ENCODE results near the gene RRM1.
"Not testable (repeated sequence)": the region's sequence is repeated elsewhere in the genome, so short reads cannot be mapped to it uniquely, and the experiment has no call there.

The RRM1 gene

DNA sequence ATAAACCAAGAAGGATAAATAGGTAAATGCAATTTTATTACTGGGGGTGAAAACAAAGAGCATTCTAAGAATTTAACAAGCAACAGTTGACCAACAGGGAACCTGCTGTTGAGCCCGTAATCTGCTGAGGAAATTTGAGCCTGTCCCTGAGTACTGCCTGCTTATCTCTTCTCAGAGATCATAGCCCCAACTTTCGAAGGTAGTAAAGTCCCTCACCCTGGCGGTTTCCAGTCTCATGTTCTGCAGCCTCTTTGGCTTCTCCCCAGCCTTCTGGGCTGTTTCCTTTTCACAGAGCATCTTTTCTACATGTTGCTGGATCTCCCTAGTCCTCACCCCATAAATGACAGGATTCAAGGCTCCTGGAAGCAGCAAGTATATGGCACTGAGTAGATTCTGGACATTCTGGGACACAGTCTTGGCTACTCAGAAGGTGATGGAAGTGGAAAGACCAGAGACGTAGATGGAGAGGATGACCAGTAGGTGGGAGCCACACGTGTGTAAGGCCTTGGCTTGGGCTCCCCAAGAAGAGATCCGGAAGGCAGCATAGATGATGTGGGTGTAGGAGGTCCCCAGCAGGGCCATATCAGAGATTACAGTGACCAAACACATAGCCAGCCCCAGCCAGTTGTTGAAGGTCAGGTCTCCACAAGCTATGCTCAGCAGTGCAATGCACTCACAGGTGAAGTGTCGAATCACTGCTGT, 51.6 kb downstream of the RRM1 start:
- no peak for DNase-seq

DNA sequence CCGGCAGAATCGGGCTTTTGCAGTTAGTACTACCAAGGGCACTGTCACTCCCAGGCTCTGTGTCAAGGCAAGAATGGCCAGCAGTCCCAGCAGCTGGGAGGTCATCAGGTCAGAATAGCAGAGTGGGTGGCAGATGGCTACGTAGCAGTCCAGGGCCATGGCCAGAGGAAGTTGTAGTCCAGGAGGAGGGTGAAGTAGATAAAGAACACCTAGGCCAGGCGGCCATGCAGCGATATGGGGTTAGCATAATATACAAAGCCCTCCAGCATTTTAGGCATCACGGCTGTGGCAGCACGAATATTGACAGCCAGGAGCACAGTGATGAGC, 52.1 kb downstream of the RRM1 start:
- DNase-seq: no peak

DNA sequence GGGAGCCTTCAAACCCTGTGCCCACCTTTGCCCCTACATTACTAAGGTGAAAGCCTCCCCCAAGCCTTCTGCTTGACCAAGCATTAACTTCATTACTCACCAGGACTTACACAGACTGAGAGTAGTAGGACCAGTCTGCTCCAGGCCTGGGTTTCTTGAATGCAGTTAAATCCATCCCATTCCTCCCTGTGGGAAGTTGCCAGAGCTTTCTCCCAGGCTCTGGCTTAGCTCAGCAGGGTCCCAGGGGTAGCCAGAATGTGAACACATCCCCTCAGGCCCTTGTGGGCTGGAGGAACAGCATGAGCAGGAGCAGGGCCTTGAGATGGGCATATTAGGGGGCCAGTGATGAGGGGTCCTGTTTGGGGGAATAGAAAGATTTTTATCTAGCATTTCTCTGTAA, 59.9 kb downstream of the RRM1 start:
- no peak for DNase-seq

DNA sequence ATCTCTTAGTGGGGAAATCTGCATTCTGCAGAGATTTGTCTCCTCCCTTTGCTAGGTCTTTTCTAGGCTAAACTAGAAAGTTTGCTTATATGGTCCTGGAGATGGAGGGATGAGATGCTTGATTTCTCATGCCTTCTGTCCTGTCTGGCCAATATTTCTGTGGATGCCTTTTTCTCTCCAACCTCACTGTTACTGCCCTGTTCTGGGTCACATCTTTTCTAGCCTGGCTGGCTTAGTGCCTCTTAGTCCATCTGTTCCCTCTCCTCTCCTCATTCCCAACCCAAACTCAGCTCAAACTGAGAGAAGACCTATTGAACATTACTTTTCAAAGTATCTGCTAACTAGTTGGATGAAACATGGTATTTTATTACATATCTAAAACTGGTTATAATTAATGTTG, 62.0 kb downstream of the RRM1 start:
- no peak for DNase-seq

DNA sequence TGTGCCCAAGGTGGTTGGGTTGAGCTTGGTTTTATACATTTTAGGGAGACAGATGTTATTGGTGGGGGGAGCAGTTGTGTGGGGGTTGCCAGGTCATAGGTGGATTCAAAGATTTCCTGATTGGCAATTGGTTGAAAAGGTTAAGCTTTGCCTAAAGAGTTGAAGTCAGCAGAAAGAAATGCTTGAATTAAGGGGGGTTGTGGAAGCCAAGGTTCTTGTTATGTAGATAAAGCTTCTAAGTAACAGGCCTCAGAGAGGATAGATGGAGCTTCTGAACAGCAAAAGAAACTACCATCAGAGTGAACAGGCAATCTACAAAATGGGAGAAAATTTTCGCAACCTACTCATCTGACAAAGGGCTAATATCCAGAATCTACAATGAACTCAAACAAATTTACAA, 64.2 kb downstream of the RRM1 start:
- DNase-seq: not testable (repeated sequence)

DNA sequence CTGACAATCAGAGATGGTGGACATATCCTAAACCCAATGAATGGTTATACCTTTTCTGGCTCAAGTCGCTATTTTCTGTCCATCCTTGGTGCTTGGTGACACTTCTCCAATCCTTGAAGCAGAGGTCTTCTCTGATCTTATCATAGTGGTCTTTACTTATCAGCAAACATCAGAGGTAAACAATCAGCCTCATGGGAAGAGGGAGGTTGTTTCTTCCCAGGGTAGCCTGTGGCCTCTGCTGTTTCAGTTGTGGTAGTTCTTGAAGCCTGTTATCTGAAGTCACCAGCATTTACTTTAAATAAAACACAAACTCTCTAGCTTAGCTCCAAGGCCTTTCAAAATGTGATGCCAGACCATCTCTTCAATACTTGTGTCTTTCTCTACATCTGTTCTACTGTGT, 66.7 kb downstream of the RRM1 start:
- no peak for DNase-seq

DNA sequence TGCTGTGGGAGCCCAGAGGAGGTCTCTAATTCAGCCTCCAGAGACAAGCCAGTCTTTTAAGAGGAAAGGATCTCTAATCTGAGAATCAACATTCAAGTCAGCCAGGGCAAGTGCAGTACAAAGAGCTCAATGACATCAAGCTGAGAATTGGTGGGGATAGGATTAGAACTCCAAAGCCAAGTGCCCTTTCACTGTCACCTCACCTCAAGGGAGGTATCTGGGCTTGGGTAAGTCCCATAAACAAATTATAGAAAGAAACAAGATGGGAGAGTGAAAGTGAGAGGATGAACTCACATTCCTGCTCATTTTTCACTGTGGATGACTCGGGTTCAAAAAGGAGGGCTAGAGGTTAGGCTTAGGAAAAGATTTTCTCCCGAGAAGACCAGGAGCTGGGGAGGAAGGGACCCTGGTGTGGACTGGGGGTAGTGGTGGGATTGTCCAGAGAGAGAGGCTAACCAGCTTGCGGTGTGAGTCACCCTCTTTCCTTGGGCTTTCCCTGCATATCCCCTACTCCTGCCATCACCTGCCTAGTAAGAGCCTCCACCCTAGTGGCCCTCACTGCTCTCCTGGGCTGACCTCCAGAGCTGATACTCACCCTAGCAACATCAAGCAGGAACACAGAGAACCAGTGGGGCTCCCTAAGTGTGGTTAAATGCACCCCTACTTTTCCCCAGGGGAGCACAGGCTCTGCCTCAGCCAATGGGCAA, 70.4 kb downstream of the RRM1 start:
- DNase-seq: no peak

DNA sequence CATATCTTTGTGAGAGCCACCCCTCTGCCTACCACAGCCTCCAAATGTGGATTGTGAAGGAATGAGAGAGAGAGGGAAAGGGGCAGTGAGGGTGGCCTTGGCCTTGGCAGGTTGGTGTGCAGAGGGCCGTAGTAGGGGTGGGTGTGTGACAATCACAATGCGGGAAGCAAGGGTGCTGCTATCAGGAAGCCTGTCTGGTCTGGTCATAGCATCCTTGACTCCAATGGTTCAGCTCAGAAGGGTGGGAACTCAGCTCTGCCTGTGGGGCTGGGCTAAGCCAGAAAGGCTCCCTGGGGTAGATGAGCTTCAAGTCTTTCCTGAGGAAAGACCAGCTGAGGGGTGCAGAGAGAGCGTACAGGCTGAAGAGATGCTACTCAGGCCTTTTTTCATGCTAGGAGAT, 72.7 kb downstream of the RRM1 start:
- DNase-seq: no peak

DNA sequence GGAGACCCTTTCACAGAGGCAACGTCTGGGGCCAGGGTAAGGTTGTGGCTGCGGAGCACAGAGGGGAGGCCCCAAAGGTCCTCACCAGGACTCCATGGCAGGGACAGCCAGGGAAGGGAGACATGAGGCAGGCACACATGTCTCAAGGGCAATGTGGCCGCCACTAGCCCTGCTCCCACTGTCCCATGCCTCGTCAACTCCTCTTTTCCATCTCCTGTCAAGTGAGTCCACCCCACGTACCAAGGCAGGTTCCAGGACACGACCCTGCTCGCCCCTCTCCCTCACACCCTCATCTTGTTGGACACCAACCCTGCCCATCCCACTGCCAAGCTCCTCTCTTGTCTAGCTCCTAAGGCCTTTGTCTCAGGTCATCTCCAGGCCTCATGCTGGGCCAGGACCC, 73.2 kb downstream of the RRM1 start:
- DNase-seq: no peak

DNA sequence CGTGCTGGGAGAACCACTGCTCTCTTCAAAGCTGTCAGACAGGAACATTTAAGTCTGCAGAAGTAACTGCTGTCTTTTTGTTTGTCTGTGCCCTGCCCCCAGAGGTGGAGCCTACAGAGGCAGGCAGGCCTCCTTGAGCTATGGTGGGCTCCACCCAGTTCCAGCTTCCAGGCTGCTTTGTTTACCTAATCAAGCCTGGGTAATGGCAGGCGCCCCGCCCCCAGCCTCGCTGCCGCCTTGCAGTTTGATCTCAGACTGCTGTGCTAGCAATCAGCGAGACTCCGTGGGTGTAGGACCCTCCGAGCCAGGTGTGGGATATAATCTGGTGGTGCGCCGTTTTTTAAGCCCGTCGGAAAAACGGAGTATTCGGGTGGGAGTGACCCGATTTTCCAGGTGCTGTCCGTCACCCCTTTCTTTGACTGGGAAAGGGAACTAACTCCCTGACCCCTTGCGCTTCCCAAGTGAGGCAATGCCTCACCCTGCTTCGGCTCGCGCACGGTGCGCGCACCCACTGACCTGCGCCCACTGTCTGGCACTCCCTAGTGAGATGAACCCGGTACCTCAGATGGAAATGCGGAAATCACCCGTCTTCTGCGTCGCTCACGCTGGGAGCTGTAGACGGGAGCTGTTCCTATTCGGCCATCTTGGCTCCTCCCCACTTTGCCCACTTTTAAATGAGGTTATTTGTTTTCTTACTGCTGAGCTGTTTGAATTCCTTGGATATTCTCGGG, 81.2 kb downstream of the RRM1 start:
- not testable (repeated sequence) for DNase-seq

DNA sequence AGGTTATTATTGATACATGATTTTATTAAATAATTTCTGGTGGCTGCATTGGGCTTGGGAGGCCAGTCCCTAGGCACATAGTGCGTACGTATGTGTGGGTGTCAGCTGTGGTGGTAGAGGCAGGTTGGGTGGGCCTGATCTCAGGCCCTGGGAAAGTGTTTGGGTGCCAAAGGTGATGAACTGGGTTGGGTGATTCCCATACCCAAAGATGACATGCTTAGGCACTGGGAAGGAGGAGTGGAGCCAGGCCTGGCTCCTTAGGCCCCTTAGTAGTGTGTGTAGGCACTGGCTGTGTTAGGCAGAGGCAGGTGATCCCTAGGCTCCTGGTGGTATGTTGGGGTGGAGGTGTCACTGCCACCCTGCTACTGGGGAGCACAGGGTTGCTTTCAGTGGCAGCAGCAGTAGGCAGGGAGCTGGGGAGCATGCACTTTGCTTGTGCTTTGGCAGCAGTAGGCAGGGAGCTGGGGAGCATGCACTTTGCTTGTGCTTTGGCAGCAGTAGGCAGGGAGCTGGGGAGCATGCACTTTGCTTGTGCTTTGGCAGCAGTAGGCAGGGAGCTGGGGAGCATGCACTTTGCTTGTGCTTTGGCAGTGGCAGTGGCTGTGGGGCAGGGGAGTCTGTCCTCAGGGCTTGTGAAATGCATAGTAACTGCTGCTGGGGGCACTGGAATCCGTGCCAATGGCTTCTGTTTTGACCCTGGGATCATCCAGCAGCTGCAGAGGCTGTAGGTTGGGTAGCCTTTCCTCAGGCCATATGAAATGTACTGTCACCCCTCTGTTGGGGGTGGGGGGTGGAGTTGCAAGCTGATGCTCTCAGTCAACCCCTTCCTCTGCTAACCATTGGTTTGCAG, 84.4 kb downstream of the RRM1 start:
- no peak for DNase-seq

DNA sequence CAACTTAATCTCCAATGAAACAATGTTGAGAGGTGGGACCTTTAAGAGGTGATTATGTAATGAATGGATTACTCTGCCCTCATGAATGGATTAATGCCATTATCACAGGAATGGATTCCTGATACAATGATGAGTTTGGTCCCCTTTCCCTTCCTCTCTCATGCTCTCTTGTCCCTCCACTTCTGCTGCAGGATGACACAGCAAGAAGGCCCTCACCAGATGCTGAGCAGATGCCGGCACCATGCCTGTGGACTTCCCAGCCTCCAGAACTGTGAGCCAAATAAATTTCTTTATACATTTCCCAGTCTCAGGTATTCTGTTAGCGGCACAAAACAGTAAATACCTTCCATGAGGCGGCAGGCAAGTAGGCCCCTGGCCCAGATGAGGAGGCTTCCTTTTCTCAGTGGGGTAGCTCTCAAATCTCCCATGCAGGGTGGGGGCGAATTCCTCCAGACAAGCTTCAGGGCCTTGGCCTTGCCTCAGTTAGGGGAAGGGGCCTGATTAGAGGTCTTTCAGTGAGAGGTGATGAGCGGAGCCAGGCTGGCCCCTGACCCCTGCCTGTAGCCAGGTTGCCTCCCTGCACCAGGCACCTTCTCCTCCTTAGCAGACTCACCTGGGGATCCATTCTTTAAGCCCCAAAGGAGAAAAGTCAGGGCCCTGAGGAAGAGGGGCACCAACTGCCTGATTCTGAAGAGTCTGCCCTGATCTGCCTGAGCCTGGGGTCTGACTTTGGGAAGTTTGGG, 86.0 kb downstream of the RRM1 start:
- no peak for DNase-seq

DNA sequence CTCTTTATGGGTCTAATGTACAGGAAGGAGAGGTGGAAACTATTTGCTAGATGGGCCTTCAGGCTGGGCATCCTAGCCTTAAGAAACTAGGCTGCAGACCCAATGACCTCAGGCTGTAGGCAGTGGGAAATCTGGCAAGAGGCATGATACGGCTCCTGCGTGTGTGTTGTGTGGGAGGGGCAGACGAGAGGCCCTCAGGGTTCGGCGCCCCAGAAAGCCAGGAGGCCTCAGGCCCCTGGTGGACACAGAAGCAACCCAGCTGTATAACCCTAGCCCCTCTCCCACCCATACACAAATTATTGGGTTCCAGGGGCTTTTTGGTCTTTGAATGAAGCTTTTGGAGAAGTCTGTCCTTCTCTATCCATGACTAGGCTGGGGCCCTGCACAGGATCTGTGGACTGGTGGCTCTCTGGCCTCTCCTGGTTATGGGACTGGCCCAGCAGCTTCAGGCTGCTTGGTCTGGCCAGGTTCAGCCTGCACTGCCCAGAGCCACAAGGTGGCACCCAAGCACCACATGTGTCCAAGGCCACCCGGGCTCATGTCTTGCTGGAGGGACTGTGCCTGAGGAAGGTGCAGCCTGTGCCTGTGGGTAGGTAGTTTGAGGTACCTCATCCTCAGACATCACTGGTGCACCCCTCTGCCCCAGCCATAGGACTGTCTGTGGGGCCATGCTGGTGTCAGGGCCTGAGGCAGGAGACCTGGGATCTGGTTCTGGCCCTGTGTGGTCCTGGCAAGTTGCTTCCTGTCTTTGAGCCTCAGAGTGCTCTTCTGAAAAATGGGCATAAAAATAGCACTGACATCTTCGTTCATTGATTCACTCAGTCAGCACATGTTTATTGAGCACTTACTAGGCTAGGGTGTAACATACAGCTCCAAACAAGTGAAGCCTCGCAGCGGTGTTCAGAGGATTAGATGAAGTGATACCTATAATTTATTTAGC, 87.5 kb downstream of the RRM1 start:
- DNase-seq: no peak

DNA sequence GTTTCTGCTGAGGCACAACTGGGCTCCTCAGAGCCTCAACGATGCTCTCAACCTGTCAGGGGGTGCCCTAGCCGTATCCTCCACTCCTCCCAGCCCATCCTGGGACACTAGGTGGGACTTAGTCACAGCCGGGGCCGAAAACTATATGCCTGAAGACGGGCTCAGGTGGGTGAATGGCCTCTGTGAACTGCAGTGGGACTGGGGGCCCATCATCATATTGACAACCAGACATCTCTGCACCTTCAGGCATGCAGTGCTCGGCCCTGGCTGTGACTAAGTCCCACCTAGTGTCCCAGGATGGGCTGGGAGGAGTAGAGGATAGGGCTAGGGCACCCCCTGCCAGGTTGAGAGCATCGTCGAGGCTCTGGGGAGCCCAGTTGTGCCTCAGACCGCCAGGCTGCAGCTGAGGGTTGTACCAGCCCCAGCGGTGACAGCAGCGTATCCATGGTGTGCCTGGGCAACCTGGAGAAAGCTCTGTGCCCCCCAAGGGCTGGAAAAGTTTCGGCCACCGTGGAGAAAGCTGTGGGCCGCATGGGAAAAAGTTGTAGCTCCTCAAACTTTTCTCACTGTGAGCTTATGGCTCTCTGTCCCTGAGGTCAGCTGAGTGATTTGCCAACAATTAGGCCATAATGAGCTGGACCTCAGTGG, 88.9 kb downstream of the RRM1 start:
- DNase-seq: no peak

DNA sequence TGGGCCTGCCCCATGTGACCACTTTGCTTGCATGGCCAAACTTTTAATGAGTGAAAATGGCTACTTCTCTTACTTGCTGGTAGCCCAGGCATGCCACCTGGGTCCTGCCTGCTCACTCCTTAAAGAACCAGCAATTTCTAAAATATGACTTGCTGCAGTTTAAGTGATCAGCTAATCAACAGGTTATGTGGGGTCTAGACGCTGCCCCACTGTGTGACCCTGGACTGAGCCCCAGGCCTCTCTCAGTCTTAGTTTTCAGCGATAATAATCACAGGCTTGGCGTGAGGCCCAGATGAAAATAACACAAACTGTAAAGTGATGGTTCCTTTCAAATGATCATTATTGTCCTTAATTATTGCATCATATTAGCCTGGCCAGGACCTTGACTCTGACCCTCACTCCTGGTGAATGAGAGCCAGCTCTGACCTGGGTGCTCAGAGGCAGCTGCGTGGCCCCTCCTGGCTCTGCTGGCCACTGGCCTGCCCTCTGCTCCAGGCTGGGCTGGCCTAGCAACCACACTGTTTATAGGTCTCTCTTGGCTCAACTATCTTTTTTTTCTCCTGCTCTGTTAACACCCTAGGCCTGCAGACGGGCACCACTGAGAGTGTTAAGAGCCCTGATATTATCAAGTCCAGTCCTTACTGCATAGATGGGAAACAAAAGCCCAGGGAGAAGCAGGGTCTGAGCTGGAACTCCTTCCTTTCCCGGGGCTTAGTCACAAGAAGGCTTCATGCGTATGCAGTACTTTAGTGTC, 89.7 kb downstream of the RRM1 start:
- no peak for DNase-seq

DNA sequence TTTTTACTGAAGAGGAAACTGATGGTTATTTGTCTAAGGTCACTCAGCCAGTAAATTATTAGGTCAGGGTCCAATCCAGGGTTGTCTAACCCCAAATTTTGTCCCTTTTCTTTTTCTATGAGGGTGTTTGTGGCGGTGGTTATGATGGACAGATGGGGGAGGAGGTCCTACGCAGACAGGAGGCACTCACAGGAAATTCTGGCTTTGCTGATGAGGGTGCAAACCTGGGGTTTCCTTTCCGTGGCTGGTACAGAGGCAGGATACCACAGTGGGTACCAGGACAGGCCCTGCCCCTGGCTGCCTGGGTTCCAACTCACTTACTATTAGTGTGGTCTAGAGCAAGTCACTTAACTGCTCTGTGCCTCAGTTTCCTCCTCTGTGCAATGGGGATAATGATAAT, 91.0 kb downstream of the RRM1 start:
- no peak for DNase-seq

DNA sequence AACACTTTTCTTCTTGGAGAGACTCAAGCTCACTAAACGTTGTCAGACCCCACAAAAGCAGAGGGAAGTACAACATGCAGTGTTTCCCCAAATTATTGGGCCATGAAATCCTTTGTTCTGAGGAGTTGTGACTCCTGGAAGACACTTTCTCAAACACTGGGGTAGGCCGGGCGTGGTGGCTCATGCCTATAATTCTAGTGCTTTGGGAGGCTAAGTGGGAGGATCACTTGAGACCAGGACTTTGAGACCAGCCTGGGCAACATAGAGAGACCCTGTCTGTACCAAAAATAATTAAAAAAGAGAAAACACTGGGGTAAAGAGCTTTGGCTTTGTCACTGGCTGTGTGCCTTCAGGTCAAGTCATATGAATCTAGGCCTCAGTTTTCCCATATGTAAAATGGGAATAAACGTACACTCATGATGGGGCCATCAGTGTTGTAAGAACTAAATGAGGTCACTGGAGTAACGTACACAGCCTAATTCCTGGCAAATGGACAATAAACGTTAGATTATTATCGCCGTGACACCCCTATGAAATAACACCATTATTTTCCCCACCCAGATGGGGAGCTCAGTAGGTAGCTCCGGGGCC, 92.0 kb downstream of the RRM1 start:
- DNase-seq: no peak

DNA sequence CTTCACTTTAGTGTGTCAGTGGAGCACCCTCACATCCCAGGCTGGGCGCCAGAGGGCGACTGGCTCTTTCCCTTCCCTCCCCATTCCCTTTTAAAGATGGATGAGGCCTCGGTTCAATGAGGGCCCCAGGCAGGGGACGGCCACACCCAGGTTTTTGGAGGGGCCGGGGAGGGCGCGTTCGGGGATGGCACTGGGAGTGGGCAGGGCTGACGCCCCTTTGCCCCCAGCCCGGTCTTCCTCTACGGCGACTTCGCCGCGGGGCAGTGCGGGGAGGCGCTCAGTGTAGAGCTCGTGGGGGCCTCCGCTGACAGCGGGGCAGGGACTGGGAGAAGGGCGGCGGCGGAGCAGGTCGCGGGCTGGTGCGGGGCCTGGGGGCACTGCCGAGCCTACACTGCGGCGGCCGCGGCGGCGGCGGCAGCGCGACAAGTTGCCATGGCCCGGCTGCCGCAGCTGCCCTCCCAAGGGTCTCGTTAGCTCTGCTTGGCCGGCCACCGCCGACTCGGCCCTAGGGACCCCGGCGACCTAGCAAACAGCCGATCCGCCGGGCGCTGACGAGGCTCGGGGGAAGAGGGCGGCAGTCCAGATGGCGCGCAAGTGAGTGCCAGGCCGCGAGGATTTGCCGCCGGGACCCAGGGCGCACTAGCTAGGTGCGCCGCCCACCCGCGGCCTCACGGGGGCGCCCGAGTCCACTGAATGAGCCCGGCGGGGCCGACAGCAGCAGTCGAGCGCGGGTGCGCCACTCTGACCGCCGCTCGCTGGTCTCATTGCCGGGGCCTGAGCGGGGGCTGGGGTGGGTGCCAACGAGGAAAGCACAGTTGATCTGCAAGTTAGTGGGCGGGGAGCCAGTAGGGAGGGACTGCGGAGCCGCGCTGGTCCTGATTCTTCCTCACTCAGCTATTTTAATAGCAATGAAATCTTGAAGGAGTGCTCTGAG, 92.7 kb downstream of the RRM1 start:
- DNase-seq: peak; percentile 67

Data from GOT3 (cell line).